H9 (cell line): ENCODE measurements around the gene TEX19. TPM values are rescaled to one million over a fixed set of nuclear protein-coding genes. Genes with fewer than 3 reads are reported as not detected.

Source experiments
- DNase-seq: peaks from one replicate; pipeline ENCODE4 v3.0.0-alpha.2; 2017
- H2AFZ ChIP-seq: one replicate; pipeline ENCODE4 v1.6.1; 2013; ENCODE audit warnings: mild to moderate bottlenecking, low read length, control low read depth, moderate library complexity
- H2AK5ac ChIP-seq: 2 replicates; pipeline ENCODE4 v1.6.1; 2013; ENCODE audit warnings: low read length, control low read depth, mixed read lengths; ENCODE audit not compliant: insufficient read length
- H2BK120ac ChIP-seq: one replicate; pipeline ENCODE4 v1.6.1; 2013; ENCODE audit warnings: low read depth, mild to moderate bottlenecking, low read length, control low read depth, inconsistent platforms; ENCODE audit not compliant: poor library complexity, severe bottlenecking
- H2BK12ac ChIP-seq: 2 replicates; pipeline ENCODE4 v1.6.1; 2013; ENCODE audit warnings: low read length, control low read depth, mixed read lengths, low read depth; ENCODE audit not compliant: insufficient read length
- H2BK15ac ChIP-seq: 2 replicates; pipeline ENCODE4 v1.6.1; 2013; ENCODE audit warnings: low read depth, low read length, control low read depth
- H2BK20ac ChIP-seq: one replicate; pipeline ENCODE4 v1.6.1; 2013; ENCODE audit warnings: low read depth, mild to moderate bottlenecking, low read length, control low read depth, inconsistent platforms; ENCODE audit not compliant: poor library complexity, severe bottlenecking
- H2BK5ac ChIP-seq: 2 replicates; pipeline ENCODE4 v1.6.1; 2013; ENCODE audit warnings: low read length, control low read depth, mixed read lengths; ENCODE audit not compliant: insufficient read length
- H3K14ac ChIP-seq: 2 replicates; pipeline ENCODE4 v1.6.1; 2013; ENCODE audit warnings: low read length, control low read depth; ENCODE audit not compliant: insufficient read depth
- H3K18ac ChIP-seq: 2 replicates; pipeline ENCODE4 v1.6.1; 2013; ENCODE audit warnings: low read depth, mild to moderate bottlenecking, mixed read lengths, low read length, control low read depth; ENCODE audit not compliant: insufficient read length
- H3K23ac ChIP-seq: 2 replicates; pipeline ENCODE4 v1.6.1; 2013; ENCODE audit warnings: low read length, control low read depth, mixed read lengths, low read depth; ENCODE audit not compliant: insufficient read length
- H3K23me2 ChIP-seq: 2 replicates; pipeline ENCODE4 v1.6.1; 2013; ENCODE audit warnings: low read depth, mild to moderate bottlenecking, mixed read lengths, low read length, control low read depth; ENCODE audit not compliant: insufficient read length, poor library complexity, severe bottlenecking
- H3K27ac ChIP-seq: 2 replicates; pipeline ENCODE4 v1.5.1; 2013; ENCODE audit warnings: low read length, control low read depth, mixed read lengths, low read depth; ENCODE audit not compliant: insufficient read length
- H3K27me3 ChIP-seq: 2 replicates; pipeline ENCODE4 v1.6.1; 2013; ENCODE audit warnings: low read length, control low read depth, inconsistent platforms; ENCODE audit not compliant: insufficient read depth
- H3K4ac ChIP-seq: 2 replicates; pipeline ENCODE4 v1.6.1; 2013; ENCODE audit warnings: low read depth, mild to moderate bottlenecking, control low read depth, inconsistent platforms, low read length, moderate library complexity
- H3K4me1 ChIP-seq: 2 replicates; pipeline ENCODE4 v1.6.1; 2013; ENCODE audit warnings: low read length, control low read depth, inconsistent platforms; ENCODE audit not compliant: insufficient read depth
- H3K4me2 ChIP-seq: 2 replicates; pipeline ENCODE4 v1.6.1; 2013; ENCODE audit warnings: low read length, control low read depth, mixed read lengths; ENCODE audit not compliant: insufficient read length, insufficient read depth
- H3K56ac ChIP-seq: 2 replicates; pipeline ENCODE4 v1.6.1; 2013; ENCODE audit warnings: low read depth, mild to moderate bottlenecking, mixed read lengths, low read length, control low read depth; ENCODE audit not compliant: insufficient read length
- H3K79me1 ChIP-seq: 2 replicates; pipeline ENCODE4 v1.6.1; 2013; ENCODE audit warnings: low read depth, mild to moderate bottlenecking, moderate library complexity, low read length, control low read depth, inconsistent platforms; ENCODE audit not compliant: insufficient read depth, poor library complexity, severe bottlenecking
- H3K79me2 ChIP-seq: 2 replicates; pipeline ENCODE4 v1.6.1; 2013; ENCODE audit warnings: low read length, control low read depth, inconsistent platforms; ENCODE audit not compliant: insufficient read depth
- H3K9ac ChIP-seq: 2 replicates; pipeline ENCODE4 v1.6.1; 2013; ENCODE audit warnings: low read length, control low read depth, mixed read lengths; ENCODE audit not compliant: insufficient read length; ENCODE audit errors: extremely low read depth
- H3K9me3 ChIP-seq: one replicate; pipeline ENCODE4 v1.6.1; 2013; ENCODE audit warnings: low read depth, low read length, inconsistent platforms; ENCODE audit not compliant: control insufficient read depth
- H3T11ph ChIP-seq: one replicate; pipeline ENCODE4 v1.6.1; 2013; ENCODE audit warnings: mild to moderate bottlenecking, low read length, control low read depth, inconsistent platforms
- H4K20me1 ChIP-seq: one replicate; pipeline ENCODE4 v1.6.1; 2013; ENCODE audit not compliant: control insufficient read depth, insufficient read length, insufficient read depth
- H4K5ac ChIP-seq: 2 replicates; pipeline ENCODE4 v1.6.1; 2013; ENCODE audit warnings: low read depth, mild to moderate bottlenecking, mixed read lengths, low read length, control low read depth; ENCODE audit not compliant: insufficient read length
- H4K8ac ChIP-seq: replicated peaks from 2 replicates; pipeline ENCODE4 v1.6.1; 2013; ENCODE audit warnings: low read length, control low read depth, mixed read lengths, low read depth; ENCODE audit not compliant: insufficient read length
- H4K91ac ChIP-seq: 2 replicates; pipeline ENCODE4 v1.6.1; 2013; ENCODE audit warnings: low read depth, mild to moderate bottlenecking, moderate library complexity, mixed read lengths, low read length, control low read depth; ENCODE audit not compliant: insufficient read length
- H3K27ac Mint-ChIP-seq, 3 experiments: 2 replicates in 2 of 3; 3 replicates in 1 of 3; pipeline ENCODE4 v1.8.0; 2020 to 2021; ENCODE audit warnings: mixed read lengths in 3 of 3, mild to moderate bottlenecking in 1 of 3, moderate library complexity in 1 of 3
- H3K27me3 Mint-ChIP-seq: 2 replicates; pipeline ENCODE4 v1.8.0; 2021; ENCODE audit warnings: low read depth, mild to moderate bottlenecking, moderate library complexity, mixed read lengths
- H3K36me3 Mint-ChIP-seq, 3 experiments: 2 replicates in 2 of 3; 3 replicates in 1 of 3; pipeline ENCODE4 v1.8.0; 2020 to 2021; ENCODE audit warnings: low read depth in 3 of 3, mixed read lengths in 3 of 3; ENCODE audit not compliant: insufficient read depth in 1 of 3
- H3K4me1 Mint-ChIP-seq, 2 experiments: 2 replicates each; pipeline ENCODE4 v1.8.0; 2020; ENCODE audit warnings: mixed read lengths in 2 of 2
- H3K4me3 Mint-ChIP-seq, 2 experiments: 2 replicates in 1 of 2; 3 replicates in 1 of 2; pipeline ENCODE4 v1.8.0; 2020 to 2021; ENCODE audit warnings: mild to moderate bottlenecking in 2 of 2, mixed read lengths in 2 of 2, moderate library complexity in 1 of 2
- H3K9me3 Mint-ChIP-seq, 2 experiments: 2 replicates in 1 of 2; 3 replicates in 1 of 2; pipeline ENCODE4 v1.8.0; 2020; ENCODE audit warnings: mild to moderate bottlenecking in 2 of 2, mixed read lengths in 2 of 2, moderate library complexity in 1 of 2
- WGBS: extraction: QIAGEN DNeasy Blood & Tissue Kit; methylation state at CpG from one replicate; pipeline ENCODE4 v1.1.7; 2013; ENCODE audit warnings: missing lambda C conversion rate, low lambda C conversion rate, mixed read lengths; ENCODE audit not compliant: insufficient read length; ENCODE audit errors: extremely low coverage; 5-methylcytosine and 5-hydroxymethylcytosine counted together
- total RNA-seq: library from RNA; stranded (reverse); gene quantifications from 2 replicates; pipeline ENCODE4 v1.2.1, GENCODE V29; 2021
- TF ChIP-seq, protein P1 (sequence below): fragments of 200-600 bp; sonication (generic); conservative IDR thresholded peaks from 3 replicates; pipeline ENCODE4 v1.8.0; 2021; ENCODE audit warnings: antibody characterized with exemption, mild to moderate bottlenecking

TEX19 gene
- total RNA-seq, 1 experiment from 2014 or later, result 1.4 TPM

DNA sequence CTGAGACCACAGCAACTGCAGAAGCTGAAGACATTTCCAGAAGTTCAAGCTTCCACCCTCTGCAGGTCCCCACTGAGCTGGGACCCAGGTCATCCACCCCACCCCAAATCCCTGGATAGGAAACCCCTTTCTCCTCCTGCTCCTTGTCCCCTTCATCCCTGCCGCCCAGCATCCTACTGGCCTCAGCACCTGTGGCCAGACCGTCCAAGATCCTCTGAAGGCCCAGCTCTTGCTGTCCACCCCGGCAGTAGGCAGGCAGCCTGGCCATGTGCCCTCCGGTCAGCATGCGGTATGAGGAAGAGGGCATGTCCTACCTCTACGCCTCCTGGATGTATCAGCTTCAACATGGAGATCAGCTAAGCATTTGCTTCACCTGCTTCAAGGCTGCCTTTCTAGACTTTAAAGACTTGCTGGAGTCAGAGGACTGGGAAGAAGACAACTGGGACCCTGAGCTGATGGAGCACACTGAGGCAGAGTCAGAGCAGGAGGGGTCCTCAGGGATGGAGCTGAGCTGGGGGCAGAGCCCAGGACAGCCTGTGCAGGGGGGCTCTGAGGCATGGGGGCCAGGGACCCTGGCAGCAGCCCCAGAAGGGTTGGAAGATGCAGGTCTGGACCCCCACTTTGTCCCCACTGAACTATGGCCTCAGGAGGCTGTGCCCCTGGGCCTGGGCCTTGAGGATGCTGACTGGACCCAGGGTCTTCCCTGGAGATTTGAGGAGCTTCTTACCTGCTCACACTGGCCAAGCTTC is 3.0 kb downstream of the TEX19 start:
- H3K27me3 Mint-ChIP-seq, result peaks cover 21% of the 10 kb centered on the region
- DNase-seq, result no peak
- Histone ChIP-seq H3K27ac (no peak overlapping the region), H3K27me3 (no peaks in the 10 kb centered on the region), H2BK12ac (no peak overlapping the region), H4K5ac (no peak overlapping the region), H4K8ac (no peak overlapping the region), H2BK5ac (no peak overlapping the region), H2BK15ac (no peak overlapping the region), H3K14ac (no peak overlapping the region), H3K4ac (no peak overlapping the region), H3K56ac (no peak overlapping the region), H2BK120ac (no peak overlapping the region), H2AK5ac (no peak overlapping the region), H4K91ac (no peak overlapping the region), H3K23me2 (no peaks in the 10 kb centered on the region), H4K20me1 (no peaks in the 10 kb centered on the region), H3T11ph (no peak overlapping the region), H2BK20ac (no peak overlapping the region), H3K4me1 (no peaks in the 10 kb centered on the region; the same call in 1 of the 2 replicates), H3K79me2 (no peaks in the 10 kb centered on the region), H2AFZ (no peak overlapping the region), H3K79me1 (no peaks in the 10 kb centered on the region), H3K4me2 (no peak overlapping the region), H3K9me3 (no peaks in the 10 kb centered on the region), H3K23ac (no peak overlapping the region), H3K18ac (no peak overlapping the region), H3K9ac (no peak overlapping the region)
- TF ChIP-seq, protein P1, sequence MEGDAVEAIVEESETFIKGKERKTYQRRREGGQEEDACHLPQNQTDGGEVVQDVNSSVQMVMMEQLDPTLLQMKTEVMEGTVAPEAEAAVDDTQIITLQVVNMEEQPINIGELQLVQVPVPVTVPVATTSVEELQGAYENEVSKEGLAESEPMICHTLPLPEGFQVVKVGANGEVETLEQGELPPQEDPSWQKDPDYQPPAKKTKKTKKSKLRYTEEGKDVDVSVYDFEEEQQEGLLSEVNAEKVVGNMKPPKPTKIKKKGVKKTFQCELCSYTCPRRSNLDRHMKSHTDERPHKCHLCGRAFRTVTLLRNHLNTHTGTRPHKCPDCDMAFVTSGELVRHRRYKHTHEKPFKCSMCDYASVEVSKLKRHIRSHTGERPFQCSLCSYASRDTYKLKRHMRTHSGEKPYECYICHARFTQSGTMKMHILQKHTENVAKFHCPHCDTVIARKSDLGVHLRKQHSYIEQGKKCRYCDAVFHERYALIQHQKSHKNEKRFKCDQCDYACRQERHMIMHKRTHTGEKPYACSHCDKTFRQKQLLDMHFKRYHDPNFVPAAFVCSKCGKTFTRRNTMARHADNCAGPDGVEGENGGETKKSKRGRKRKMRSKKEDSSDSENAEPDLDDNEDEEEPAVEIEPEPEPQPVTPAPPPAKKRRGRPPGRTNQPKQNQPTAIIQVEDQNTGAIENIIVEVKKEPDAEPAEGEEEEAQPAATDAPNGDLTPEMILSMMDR, result no peak
- H3K36me3 Mint-ChIP-seq, result no peaks in the 10 kb centered on the region
- H3K9me3 Mint-ChIP-seq, result no peaks in the 10 kb centered on the region
- no peak overlapping the region; a peak in 1 of 7 replicates for H3K27ac Mint-ChIP-seq
- H3K4me1 Mint-ChIP-seq, result peaks cover 8 to 24% of the 10 kb centered on the region in 2 experiments
- WGBS, result no CpG with 5 or more reads among the region's 6 CpGs
- H3K4me3 Mint-ChIP-seq, result no peak overlapping the region
